ENCODE results near the gene MRC2.
A peak's percentile ranks its signal among the peaks of the same experiment; 100 is the strongest.

The MRC2 gene

GRCh38 chr17:62713086-62713881 lies 85.8 kb downstream of the MRC2 start:
- Mint-ChIP-seq H3K27ac (no peak overlapping the region), H3K9me3 (no peaks in the 10 kb centered on the region), H3K4me1 (no peaks in the 10 kb centered on the region), H3K27me3 (peaks cover 1% of the 10 kb centered on the region), H3K4me3 (no peak overlapping the region), H3K36me3 (no peaks in the 10 kb centered on the region)
- ATAC-seq (ENCODE audit: low read depth) (no peak), DNase-seq (ENCODE audit: low spot score in 2 of 2) (no peak)

GRCh38 chr17:62714016-62714777 lies 86.7 kb downstream of the MRC2 start:
- peaks cover 6% of the 10 kb centered on the region for H3K27me3 Mint-ChIP-seq
- no peaks in the 10 kb centered on the region for H3K36me3 Mint-ChIP-seq
- peaks cover 5% of the 10 kb centered on the region for H3K4me1 Mint-ChIP-seq
- no peak overlapping the region for H3K4me3 Mint-ChIP-seq
- H3K27ac Mint-ChIP-seq = no peak overlapping the region
- H3K9me3 Mint-ChIP-seq = no peaks in the 10 kb centered on the region
- ATAC-seq (ENCODE audit: low read depth) (no peak), DNase-seq (ENCODE audit: low spot score in 2 of 2) (no peak)

GRCh38 chr17:62715882-62716390 lies 88.5 kb downstream of the MRC2 start:
- DNase-seq (ENCODE audit: low spot score in 2 of 2) = no peak

GRCh38 chr17:62716834-62717588 lies 89.5 kb downstream of the MRC2 start:
- Mint-ChIP-seq H3K4me1 (peaks cover 12% of the 10 kb centered on the region), H3K9me3 (no peaks in the 10 kb centered on the region), H3K27me3 (peaks cover 11% of the 10 kb centered on the region), H3K27ac (no peak overlapping the region), H3K36me3 (no peaks in the 10 kb centered on the region), H3K4me3 (no peak overlapping the region)
- ATAC-seq (ENCODE audit: low read depth) = no peak
- DNase-seq (ENCODE audit: low spot score in 2 of 2) = no peak

More at GRCh38 chr17:62715882-62716390, 88.5 kb downstream of the MRC2 start:
- H3K27me3 Mint-ChIP-seq = peaks cover 11% of the 10 kb centered on the region
- ATAC-seq (ENCODE audit: low read depth) = no peak
- H3K36me3 Mint-ChIP-seq = no peaks in the 10 kb centered on the region
- H3K9me3 Mint-ChIP-seq = no peaks in the 10 kb centered on the region
- H3K4me1 Mint-ChIP-seq = peaks cover 12% of the 10 kb centered on the region
- H3K27ac Mint-ChIP-seq = no peak overlapping the region
- H3K4me3 Mint-ChIP-seq = no peak overlapping the region

GRCh38 chr17:62717589-62717855 lies 90.1 kb downstream of the MRC2 start:
- no peaks in the 10 kb centered on the region for H3K9me3 Mint-ChIP-seq
- DNase-seq (ENCODE audit: low spot score in 2 of 2) = no peak
- H3K4me3 Mint-ChIP-seq = no peak overlapping the region
- peaks cover 12% of the 10 kb centered on the region for H3K4me1 Mint-ChIP-seq
- no peak overlapping the region for H3K27ac Mint-ChIP-seq
- H3K36me3 Mint-ChIP-seq = no peaks in the 10 kb centered on the region
- H3K27me3 Mint-ChIP-seq = peaks cover 10% of the 10 kb centered on the region
- no peak for ATAC-seq (ENCODE audit: low read depth)

GRCh38 chr17:62717889-62718288 lies 90.4 kb downstream of the MRC2 start:
- DNase-seq (ENCODE audit: low spot score in 2 of 2) (no peak), ATAC-seq (ENCODE audit: low read depth) (no peak)
- peaks cover 12% of the 10 kb centered on the region for H3K4me1 Mint-ChIP-seq
- no peaks in the 10 kb centered on the region for H3K36me3 Mint-ChIP-seq
- no peaks in the 10 kb centered on the region for H3K9me3 Mint-ChIP-seq
- peaks cover 10% of the 10 kb centered on the region for H3K27me3 Mint-ChIP-seq
- no peak overlapping the region for H3K27ac Mint-ChIP-seq
- H3K4me3 Mint-ChIP-seq = no peak overlapping the region

GRCh38 chr17:62718429-62718828 lies 91.0 kb downstream of the MRC2 start:
- no peaks in the 10 kb centered on the region for H3K9me3 Mint-ChIP-seq
- H3K36me3 Mint-ChIP-seq = no peaks in the 10 kb centered on the region
- peaks cover 10% of the 10 kb centered on the region for H3K27me3 Mint-ChIP-seq
- H3K4me3 Mint-ChIP-seq = no peak overlapping the region
- ATAC-seq (ENCODE audit: low read depth) (no peak), DNase-seq (ENCODE audit: low spot score in 2 of 2) (no peak)
- no peak overlapping the region for H3K27ac Mint-ChIP-seq
- peaks cover 12% of the 10 kb centered on the region for H3K4me1 Mint-ChIP-seq

- no peaks in the 10 kb centered on the region for H3K36me3 Mint-ChIP-seq
- H3K9me3 Mint-ChIP-seq = no peaks in the 10 kb centered on the region
- DNase-seq (ENCODE audit: low spot score in 2 of 2) (no peak), ATAC-seq (ENCODE audit: low read depth) (no peak)
- H3K4me1 Mint-ChIP-seq = peaks cover 22% of the 10 kb centered on the region
- H3K27ac Mint-ChIP-seq = no peak overlapping the region
- H3K27me3 Mint-ChIP-seq = peaks cover 13% of the 10 kb centered on the region
- H3K4me3 Mint-ChIP-seq = no peak overlapping the region
Measured at GRCh38 chr17:62719586-62719985, 92.1 kb downstream of the MRC2 start.

GRCh38 chr17:62720126-62720850 lies 92.8 kb downstream of the MRC2 start:
- peaks cover 13% of the 10 kb centered on the region for H3K27me3 Mint-ChIP-seq
- H3K27ac Mint-ChIP-seq = no peak overlapping the region
- no peak overlapping the region for H3K4me3 Mint-ChIP-seq
- H3K9me3 Mint-ChIP-seq = no peaks in the 10 kb centered on the region
- no peaks in the 10 kb centered on the region for H3K36me3 Mint-ChIP-seq
- DNase-seq (ENCODE audit: low spot score in 2 of 2) (no peak), ATAC-seq (ENCODE audit: low read depth) (no peak)
- H3K4me1 Mint-ChIP-seq = peaks cover 29% of the 10 kb centered on the region

- peaks cover 31% of the 10 kb centered on the region for H3K4me1 Mint-ChIP-seq
- no peaks in the 10 kb centered on the region for H3K36me3 Mint-ChIP-seq
- no peak for ATAC-seq (ENCODE audit: low read depth)
- H3K27me3 Mint-ChIP-seq = peaks cover 13% of the 10 kb centered on the region
- H3K9me3 Mint-ChIP-seq = no peaks in the 10 kb centered on the region
- H3K27ac Mint-ChIP-seq = no peak overlapping the region
- DNase-seq (ENCODE audit: low spot score in 2 of 2) = no peak
- H3K4me3 Mint-ChIP-seq = no peak overlapping the region
Measured at GRCh38 chr17:62722625-62723024, 95.2 kb downstream of the MRC2 start.

- Mint-ChIP-seq H3K4me3 (peak overlapping the region; percentile 43), H3K4me1 (peaks cover 27% of the 10 kb centered on the region), H3K27ac (no peak overlapping the region), H3K9me3 (no peaks in the 10 kb centered on the region), H3K27me3 (peaks cover 10% of the 10 kb centered on the region), H3K36me3 (no peaks in the 10 kb centered on the region)
- ATAC-seq (ENCODE audit: low read depth) = no peak
- no peak for DNase-seq (ENCODE audit: low spot score in 2 of 2)
Measured at GRCh38 chr17:62723842-62724241, 96.4 kb downstream of the MRC2 start.

- Mint-ChIP-seq H3K27me3 (peaks cover 9% of the 10 kb centered on the region), H3K36me3 (no peaks in the 10 kb centered on the region), H3K4me1 (peaks cover 27% of the 10 kb centered on the region), H3K4me3 (peak overlapping the region; percentile 77), H3K9me3 (no peaks in the 10 kb centered on the region), H3K27ac (peak overlapping the region; percentile 80)
- peak; percentile 24 to 51 for DNase-seq (ENCODE audit: low spot score in 2 of 2)
- peak; percentile 94 for ATAC-seq (ENCODE audit: low read depth)
Measured at GRCh38 chr17:62724398-62725146, 97.1 kb downstream of the MRC2 start.

GRCh38 chr17:62725791-62726249 lies 98.3 kb downstream of the MRC2 start:
- H3K27ac Mint-ChIP-seq = no peak overlapping the region
- no peak for ATAC-seq (ENCODE audit: low read depth)

More at GRCh38 chr17:62725791-62726249, 98.3 kb downstream of the MRC2 start:
- DNase-seq (ENCODE audit: low spot score in 2 of 2) = no peak
- Mint-ChIP-seq H3K9me3 (no peaks in the 10 kb centered on the region), H3K4me1 (peaks cover 20% of the 10 kb centered on the region), H3K4me3 (no peak overlapping the region), H3K27me3 (peaks cover 7% of the 10 kb centered on the region), H3K36me3 (no peaks in the 10 kb centered on the region)
